GM23338 (cell line): ENCODE results near the gene CHCHD6.

ENCODE experiments used
- CREB1 ChIP-seq: fragments of 250-450 bp; sonication (Bioruptor Pico); IDR thresholded peaks from 2 replicates; pipeline ENCODE4 v1.5.0; 2020; ENCODE audit warnings: low read depth, mild to moderate bottlenecking, moderate library complexity
- EZH2 ChIP-seq: fragments of 200-600 bp; sonication (generic); IDR thresholded peaks from one replicate; pipeline ENCODE4 v1.8.0; 2017; ENCODE audit warnings: antibody characterized with exemption, mild to moderate bottlenecking, low read depth; ENCODE audit not compliant: unreplicated experiment
- EZH2phosphoT487 ChIP-seq: fragments of 200-600 bp; sonication (generic); IDR thresholded peaks from one replicate; pipeline ENCODE4 v1.8.1; 2018; ENCODE audit warnings: antibody characterized with exemption; ENCODE audit not compliant: unreplicated experiment
- JUNB ChIP-seq: IDR thresholded peaks from one replicate; pipeline ENCODE4 v1.6.1; 2016; ENCODE audit warnings: antibody characterized with exemption; ENCODE audit not compliant: unreplicated experiment
- NANOG ChIP-seq: IDR thresholded peaks from 2 replicates; pipeline ENCODE4 v1.6.1; 2016; ENCODE audit warnings: antibody characterized with exemption, borderline replicate concordance
- POLR2AphosphoS5 ChIP-seq: IDR thresholded peaks from 2 replicates; pipeline ENCODE4 v1.6.1; 2016; ENCODE audit warnings: antibody characterized with exemption, low read depth
- STAT1 ChIP-seq: IDR thresholded peaks from one replicate; pipeline ENCODE4 v1.6.1; 2016; ENCODE audit warnings: antibody characterized with exemption; ENCODE audit not compliant: unreplicated experiment
- ZNF114 ChIP-seq: fragments of 250-450 bp; sonication (Bioruptor Pico); IDR thresholded peaks from 2 replicates; pipeline ENCODE4 v1.5.0; 2020; ENCODE audit warnings: mild to moderate bottlenecking, moderate library complexity
- ZNF331 ChIP-seq: fragments of 250-450 bp; sonication (Bioruptor Pico); IDR thresholded peaks from 2 replicates; pipeline ENCODE4 v1.5.0; 2020; ENCODE audit warnings: low read depth, mild to moderate bottlenecking, moderate library complexity
- TF ChIP-seq, protein P1 (sequence below), 2 experiments: fragments of 200-600 bp in 1 of 2; sonication (generic) in 1 of 2; conservative IDR thresholded peaks; 2 replicates each; pipeline versions ENCODE4 v1.5.1 to v1.6.1; 2016 to 2017; ENCODE audit warnings: antibody characterized with exemption in 2 of 2, low read depth in 2 of 2, mild to moderate bottlenecking in 2 of 2, moderate library complexity in 1 of 2
- TF ChIP-seq, protein P2 (sequence below): IDR thresholded peaks from one replicate; pipeline ENCODE4 v1.6.1; 2018; ENCODE audit warnings: antibody characterized with exemption; ENCODE audit not compliant: unreplicated experiment
- TF ChIP-seq, protein P3 (sequence below): IDR thresholded peaks from 2 replicates; pipeline ENCODE4 v1.6.1; 2016; ENCODE audit warnings: antibody characterized with exemption
- TF ChIP-seq, protein P4 (sequence below): fragments of 250-450 bp; sonication (Bioruptor Pico); IDR thresholded peaks from 2 replicates; pipeline ENCODE4 v1.5.0; 2020; ENCODE audit warnings: mild to moderate bottlenecking, moderate library complexity

DNA sequence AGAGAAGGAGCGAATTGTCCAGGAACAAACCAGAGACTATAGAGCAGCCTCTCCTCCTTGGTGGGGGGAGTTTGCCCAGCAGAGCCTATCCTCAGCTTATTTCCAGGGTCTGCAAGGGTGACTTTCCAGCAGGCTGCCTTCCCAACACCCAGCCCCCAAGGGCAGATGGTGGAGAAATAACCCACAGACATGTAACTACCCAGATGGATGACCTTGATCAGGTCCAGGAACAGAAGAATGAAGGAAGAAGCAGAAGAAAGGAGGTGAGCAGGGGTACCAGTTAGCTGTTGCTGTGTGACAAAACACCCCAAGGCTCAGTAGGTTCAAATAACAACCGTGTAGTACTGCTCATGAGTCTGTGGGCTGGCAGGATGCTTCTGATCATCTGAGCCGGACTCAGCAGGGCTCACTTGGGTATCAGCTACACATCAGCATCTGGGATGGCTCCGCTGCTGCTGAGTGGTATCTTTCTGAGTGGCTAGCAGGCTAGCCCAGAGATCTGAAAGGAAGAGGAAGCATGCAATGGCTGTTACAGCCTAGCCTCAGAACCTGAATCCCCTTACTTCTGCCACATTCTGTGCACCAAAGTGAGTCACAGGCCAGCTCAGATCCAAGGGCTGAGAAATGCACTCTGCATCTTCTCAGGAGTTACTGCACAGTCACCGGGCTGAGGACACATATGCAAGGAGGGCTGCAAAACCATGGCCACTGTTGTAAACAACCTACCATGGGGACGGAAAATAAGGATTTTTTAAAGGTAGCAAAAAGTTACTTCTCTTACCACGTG is 26.9 kb upstream of the CHCHD6 start:
- TF ChIP-seq, protein P1, sequence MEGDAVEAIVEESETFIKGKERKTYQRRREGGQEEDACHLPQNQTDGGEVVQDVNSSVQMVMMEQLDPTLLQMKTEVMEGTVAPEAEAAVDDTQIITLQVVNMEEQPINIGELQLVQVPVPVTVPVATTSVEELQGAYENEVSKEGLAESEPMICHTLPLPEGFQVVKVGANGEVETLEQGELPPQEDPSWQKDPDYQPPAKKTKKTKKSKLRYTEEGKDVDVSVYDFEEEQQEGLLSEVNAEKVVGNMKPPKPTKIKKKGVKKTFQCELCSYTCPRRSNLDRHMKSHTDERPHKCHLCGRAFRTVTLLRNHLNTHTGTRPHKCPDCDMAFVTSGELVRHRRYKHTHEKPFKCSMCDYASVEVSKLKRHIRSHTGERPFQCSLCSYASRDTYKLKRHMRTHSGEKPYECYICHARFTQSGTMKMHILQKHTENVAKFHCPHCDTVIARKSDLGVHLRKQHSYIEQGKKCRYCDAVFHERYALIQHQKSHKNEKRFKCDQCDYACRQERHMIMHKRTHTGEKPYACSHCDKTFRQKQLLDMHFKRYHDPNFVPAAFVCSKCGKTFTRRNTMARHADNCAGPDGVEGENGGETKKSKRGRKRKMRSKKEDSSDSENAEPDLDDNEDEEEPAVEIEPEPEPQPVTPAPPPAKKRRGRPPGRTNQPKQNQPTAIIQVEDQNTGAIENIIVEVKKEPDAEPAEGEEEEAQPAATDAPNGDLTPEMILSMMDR (conservative IDR thresholded peaks at IDR 0.05; ENCODE audit: low read depth in 2 of 2) = no peak
- TF ChIP-seq EZH2 (no peak), CREB1 (CRISPR knock-in tag) (no peak), POLR2AphosphoS5 (no peak), EZH2phosphoT487 (no peak), ZNF331 (no peak), JUNB (no peak), NANOG (no peak), ZNF114 (CRISPR knock-in tag) (no peak), STAT1 (no peak)
- TF ChIP-seq, protein P2, sequence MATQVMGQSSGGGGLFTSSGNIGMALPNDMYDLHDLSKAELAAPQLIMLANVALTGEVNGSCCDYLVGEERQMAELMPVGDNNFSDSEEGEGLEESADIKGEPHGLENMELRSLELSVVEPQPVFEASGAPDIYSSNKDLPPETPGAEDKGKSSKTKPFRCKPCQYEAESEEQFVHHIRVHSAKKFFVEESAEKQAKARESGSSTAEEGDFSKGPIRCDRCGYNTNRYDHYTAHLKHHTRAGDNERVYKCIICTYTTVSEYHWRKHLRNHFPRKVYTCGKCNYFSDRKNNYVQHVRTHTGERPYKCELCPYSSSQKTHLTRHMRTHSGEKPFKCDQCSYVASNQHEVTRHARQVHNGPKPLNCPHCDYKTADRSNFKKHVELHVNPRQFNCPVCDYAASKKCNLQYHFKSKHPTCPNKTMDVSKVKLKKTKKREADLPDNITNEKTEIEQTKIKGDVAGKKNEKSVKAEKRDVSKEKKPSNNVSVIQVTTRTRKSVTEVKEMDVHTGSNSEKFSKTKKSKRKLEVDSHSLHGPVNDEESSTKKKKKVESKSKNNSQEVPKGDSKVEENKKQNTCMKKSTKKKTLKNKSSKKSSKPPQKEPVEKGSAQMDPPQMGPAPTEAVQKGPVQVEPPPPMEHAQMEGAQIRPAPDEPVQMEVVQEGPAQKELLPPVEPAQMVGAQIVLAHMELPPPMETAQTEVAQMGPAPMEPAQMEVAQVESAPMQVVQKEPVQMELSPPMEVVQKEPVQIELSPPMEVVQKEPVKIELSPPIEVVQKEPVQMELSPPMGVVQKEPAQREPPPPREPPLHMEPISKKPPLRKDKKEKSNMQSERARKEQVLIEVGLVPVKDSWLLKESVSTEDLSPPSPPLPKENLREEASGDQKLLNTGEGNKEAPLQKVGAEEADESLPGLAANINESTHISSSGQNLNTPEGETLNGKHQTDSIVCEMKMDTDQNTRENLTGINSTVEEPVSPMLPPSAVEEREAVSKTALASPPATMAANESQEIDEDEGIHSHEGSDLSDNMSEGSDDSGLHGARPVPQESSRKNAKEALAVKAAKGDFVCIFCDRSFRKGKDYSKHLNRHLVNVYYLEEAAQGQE = no peak
- TF ChIP-seq, protein P3, sequence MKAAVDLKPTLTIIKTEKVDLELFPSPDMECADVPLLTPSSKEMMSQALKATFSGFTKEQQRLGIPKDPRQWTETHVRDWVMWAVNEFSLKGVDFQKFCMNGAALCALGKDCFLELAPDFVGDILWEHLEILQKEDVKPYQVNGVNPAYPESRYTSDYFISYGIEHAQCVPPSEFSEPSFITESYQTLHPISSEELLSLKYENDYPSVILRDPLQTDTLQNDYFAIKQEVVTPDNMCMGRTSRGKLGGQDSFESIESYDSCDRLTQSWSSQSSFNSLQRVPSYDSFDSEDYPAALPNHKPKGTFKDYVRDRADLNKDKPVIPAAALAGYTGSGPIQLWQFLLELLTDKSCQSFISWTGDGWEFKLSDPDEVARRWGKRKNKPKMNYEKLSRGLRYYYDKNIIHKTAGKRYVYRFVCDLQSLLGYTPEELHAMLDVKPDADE = no peak
- TF ChIP-seq, protein P4, sequence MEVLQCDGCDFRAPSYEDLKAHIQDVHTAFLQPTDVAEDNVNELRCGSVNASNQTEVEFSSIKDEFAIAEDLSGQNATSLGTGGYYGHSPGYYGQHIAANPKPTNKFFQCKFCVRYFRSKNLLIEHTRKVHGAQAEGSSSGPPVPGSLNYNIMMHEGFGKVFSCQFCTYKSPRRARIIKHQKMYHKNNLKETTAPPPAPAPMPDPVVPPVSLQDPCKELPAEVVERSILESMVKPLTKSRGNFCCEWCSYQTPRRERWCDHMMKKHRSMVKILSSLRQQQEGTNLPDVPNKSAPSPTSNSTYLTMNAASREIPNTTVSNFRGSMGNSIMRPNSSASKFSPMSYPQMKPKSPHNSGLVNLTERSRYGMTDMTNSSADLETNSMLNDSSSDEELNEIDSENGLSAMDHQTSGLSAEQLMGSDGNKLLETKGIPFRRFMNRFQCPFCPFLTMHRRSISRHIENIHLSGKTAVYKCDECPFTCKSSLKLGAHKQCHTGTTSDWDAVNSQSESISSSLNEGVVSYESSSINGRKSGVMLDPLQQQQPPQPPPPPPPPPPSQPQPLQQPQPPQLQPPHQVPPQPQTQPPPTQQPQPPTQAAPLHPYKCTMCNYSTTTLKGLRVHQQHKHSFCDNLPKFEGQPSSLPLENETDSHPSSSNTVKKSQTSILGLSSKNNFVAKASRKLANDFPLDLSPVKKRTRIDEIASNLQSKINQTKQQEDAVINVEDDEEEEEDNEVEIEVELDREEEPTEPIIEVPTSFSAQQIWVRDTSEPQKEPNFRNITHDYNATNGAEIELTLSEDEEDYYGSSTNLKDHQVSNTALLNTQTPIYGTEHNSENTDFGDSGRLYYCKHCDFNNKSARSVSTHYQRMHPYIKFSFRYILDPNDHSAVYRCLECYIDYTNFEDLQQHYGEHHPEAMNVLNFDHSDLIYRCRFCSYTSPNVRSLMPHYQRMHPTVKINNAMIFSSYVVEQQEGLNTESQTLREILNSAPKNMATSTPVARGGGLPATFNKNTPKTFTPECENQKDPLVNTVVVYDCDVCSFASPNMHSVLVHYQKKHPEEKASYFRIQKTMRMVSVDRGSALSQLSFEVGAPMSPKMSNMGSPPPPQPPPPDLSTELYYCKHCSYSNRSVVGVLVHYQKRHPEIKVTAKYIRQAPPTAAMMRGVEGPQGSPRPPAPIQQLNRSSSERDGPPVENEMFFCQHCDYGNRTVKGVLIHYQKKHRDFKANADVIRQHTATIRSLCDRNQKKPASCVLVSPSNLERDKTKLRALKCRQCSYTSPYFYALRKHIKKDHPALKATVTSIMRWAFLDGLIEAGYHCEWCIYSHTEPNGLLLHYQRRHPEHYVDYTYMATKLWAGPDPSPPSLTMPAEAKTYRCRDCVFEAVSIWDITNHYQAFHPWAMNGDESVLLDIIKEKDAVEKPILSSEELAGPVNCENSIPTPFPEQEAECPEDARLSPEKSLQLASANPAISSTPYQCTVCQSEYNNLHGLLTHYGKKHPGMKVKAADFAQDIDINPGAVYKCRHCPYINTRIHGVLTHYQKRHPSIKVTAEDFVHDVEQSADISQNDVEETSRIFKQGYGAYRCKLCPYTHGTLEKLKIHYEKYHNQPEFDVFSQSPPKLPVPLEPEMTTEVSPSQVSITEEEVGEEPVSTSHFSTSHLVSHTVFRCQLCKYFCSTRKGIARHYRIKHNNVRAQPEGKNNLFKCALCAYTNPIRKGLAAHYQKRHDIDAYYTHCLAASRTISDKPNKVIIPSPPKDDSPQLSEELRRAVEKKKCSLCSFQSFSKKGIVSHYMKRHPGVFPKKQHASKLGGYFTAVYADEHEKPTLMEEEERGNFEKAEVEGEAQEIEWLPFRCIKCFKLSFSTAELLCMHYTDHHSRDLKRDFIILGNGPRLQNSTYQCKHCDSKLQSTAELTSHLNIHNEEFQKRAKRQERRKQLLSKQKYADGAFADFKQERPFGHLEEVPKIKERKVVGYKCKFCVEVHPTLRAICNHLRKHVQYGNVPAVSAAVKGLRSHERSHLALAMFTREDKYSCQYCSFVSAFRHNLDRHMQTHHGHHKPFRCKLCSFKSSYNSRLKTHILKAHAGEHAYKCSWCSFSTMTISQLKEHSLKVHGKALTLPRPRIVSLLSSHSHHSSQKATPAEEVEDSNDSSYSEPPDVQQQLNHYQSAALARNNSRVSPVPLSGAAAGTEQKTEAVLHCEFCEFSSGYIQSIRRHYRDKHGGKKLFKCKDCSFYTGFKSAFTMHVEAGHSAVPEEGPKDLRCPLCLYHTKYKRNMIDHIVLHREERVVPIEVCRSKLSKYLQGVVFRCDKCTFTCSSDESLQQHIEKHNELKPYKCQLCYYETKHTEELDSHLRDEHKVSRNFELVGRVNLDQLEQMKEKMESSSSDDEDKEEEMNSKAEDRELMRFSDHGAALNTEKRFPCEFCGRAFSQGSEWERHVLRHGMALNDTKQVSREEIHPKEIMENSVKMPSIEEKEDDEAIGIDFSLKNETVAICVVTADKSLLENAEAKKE = no peak
